CD4-positive, CD25-positive, alpha-beta regulatory T cell (primary cell): ENCODE results near the gene ZNF823. TPM values are rescaled to one million over a fixed set of nuclear protein-coding genes. Genes with fewer than 3 reads are reported as not detected.

Experiments used
- ATAC-seq, 2 donors: fragments of 150-1000 bp; cut with Tn5 transposase; one replicate each; pipeline ENCODE4 v1.10.0; 2021; ENCODE audit warnings: low read depth in 2 of 2, moderate number of reproducible peaks in 2 of 2, moderate library complexity in 1 of 2
- DNase-seq, 3 donors: peaks; one replicate each; pipeline versions ENCODE4 v3.0.0 to v3.0.0-alpha.2; 2012 to 2022; ENCODE audit warnings: mixed read lengths in 1 of 3
- H3K27ac ChIP-seq: one replicate; pipeline ENCODE4 v1.7.0; 2013; ENCODE audit warnings: mild to moderate bottlenecking, low read length; ENCODE audit not compliant: insufficient read depth, poor library complexity, severe bottlenecking
- H3K27me3 ChIP-seq: one replicate; pipeline ENCODE4 v1.7.0; 2013; ENCODE audit warnings: low read length; ENCODE audit not compliant: control insufficient read depth, insufficient read depth
- H3K36me3 ChIP-seq: one replicate; pipeline ENCODE4 v1.7.0; 2013; ENCODE audit warnings: mild to moderate bottlenecking, low read length, moderate library complexity; ENCODE audit not compliant: control insufficient read depth, insufficient read depth
- H3K4me1 ChIP-seq: 2 replicates; pipeline ENCODE4 v1.7.0; 2013; ENCODE audit warnings: mild to moderate bottlenecking, low read length; ENCODE audit not compliant: insufficient read depth, control insufficient read depth, poor library complexity, severe bottlenecking
- H3K4me3 ChIP-seq: one replicate; pipeline ENCODE4 v1.7.0; 2013; ENCODE audit warnings: low read depth, mild to moderate bottlenecking, low read length, moderate library complexity
- H3K9me3 ChIP-seq, 2 experiments: 1 replicate in 1 of 2; 2 replicates in 1 of 2; pipeline ENCODE4 v1.7.0; 2013; ENCODE audit warnings: low read length in 2 of 2, mild to moderate bottlenecking in 1 of 2, moderate library complexity in 1 of 2; ENCODE audit not compliant: control insufficient read depth in 2 of 2
- H3K27ac Mint-ChIP-seq, 3 donors: one replicate each; pipeline ENCODE4 v1.8.0; 2020 to 2022; ENCODE audit warnings: mild to moderate bottlenecking in 3 of 3, mixed read lengths in 3 of 3, moderate library complexity in 2 of 3
- H3K27me3 Mint-ChIP-seq: one replicate; pipeline ENCODE4 v1.8.0; 2022; ENCODE audit warnings: mild to moderate bottlenecking, mixed read lengths
- H3K36me3 Mint-ChIP-seq: one replicate; pipeline ENCODE4 v1.8.0; 2020; ENCODE audit warnings: mixed read lengths
- H3K4me1 Mint-ChIP-seq, 4 donors: one replicate each; pipeline ENCODE4 v1.8.0; 2020 to 2022; ENCODE audit warnings: mixed read lengths in 4 of 4, mild to moderate bottlenecking in 1 of 4
- H3K4me3 Mint-ChIP-seq, 4 donors: one replicate each; pipeline ENCODE4 v1.8.0; 2020 to 2022; ENCODE audit warnings: mild to moderate bottlenecking in 4 of 4, mixed read lengths in 4 of 4, moderate library complexity in 3 of 4
- H3K9me3 Mint-ChIP-seq, 7 donors: one replicate each; pipeline ENCODE4 v1.8.0; 2020 to 2022; ENCODE audit warnings: mixed read lengths in 7 of 7, mild to moderate bottlenecking in 3 of 7, moderate library complexity in 2 of 7
- polyA plus RNA-seq, 4 donors: library from polyadenylated mRNA; unstranded; fragments of 300-500 nt; fragmentation: Illumina TruSeq; gene quantifications; one replicate each; pipeline ENCODE4 v1.2.3, GENCODE V29; 2021
- total RNA-seq: library from RNA; stranded (reverse); gene quantifications from one replicate; pipeline ENCODE4 v1.2.3, GENCODE V29; 2022

ZNF823 gene
- total and polyA plus RNA-seq, 5 donors from 2014 or later, result 1.6 to 4.8 (median 3.2) TPM

GRCh38 chr19:11704626-11705025 lies 34.1 kb downstream of the ZNF823 start:
- peaks cover 0 to 5% (median 0%) of the 10 kb centered on the region in 7 donors for H3K9me3 Mint-ChIP-seq
- DNase-seq (no peak), ATAC-seq (no peak)
- peaks cover 0 to 4% (median 4%) of the 10 kb centered on the region in 4 donors for H3K4me1 Mint-ChIP-seq
- no peak overlapping the region for H3K4me3 Mint-ChIP-seq
- Histone ChIP-seq H3K4me3 (no peak overlapping the region), H3K27ac (no peak overlapping the region), H3K36me3 (no peaks in the 10 kb centered on the region), H3K9me3 (no peaks in the 10 kb centered on the region), H3K27me3 (no peaks in the 10 kb centered on the region), H3K4me1 (no peaks in the 10 kb centered on the region)
- H3K27me3 Mint-ChIP-seq, result peaks cover 4% of the 10 kb centered on the region
- no peaks in the 10 kb centered on the region for H3K36me3 Mint-ChIP-seq
- H3K27ac Mint-ChIP-seq, result no peak overlapping the region

DNA sequence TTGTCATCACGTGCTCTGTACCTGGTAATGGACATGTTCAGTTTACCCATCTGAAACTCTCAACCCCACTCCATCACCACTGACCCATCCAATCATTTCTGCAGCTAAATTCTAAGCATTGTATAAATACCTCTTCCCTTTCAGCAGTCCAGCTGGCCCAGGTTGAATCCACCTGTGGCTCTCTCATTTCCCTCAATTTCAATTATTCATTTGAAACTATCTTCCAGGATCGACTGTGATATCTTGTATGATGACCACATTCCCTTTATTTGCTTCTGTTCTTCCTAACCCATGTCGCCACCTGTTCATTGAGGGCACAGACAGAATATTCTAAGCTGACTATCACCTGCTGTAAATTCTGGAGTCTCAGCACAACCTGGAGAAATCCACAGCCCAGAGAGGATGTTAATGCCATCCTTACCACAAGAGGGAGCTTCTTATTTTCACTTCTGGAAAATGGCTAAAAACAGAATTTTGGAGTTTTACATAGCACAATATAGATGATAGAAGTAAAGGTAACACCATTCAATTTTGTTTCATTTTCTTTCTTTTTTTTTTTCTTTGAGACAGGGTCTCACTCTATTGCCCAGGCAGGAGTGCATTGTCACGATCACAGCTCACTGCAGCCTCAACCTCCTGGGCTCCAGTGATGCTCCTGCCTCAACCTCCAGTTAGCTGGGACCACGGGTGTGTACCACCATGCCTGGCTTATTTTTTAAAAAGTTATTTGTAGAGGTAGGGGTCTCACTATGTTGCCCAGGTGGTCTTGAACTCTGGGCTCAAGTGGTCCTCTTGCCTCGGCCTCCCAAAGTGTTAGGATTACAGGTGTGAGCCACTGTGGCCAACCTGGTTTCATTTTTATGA lies 38.6 kb downstream of the ZNF823 start:
- Histone ChIP-seq H3K27me3 (no peaks in the 10 kb centered on the region), H3K27ac (no peak overlapping the region), H3K36me3 (no peaks in the 10 kb centered on the region), H3K9me3 (no peaks in the 10 kb centered on the region), H3K4me3 (no peak overlapping the region), H3K4me1 (no peaks in the 10 kb centered on the region)
- no peak overlapping the region for H3K4me3 Mint-ChIP-seq
- peaks cover 0 to 2% (median 0%) of the 10 kb centered on the region in 7 donors for H3K9me3 Mint-ChIP-seq
- H3K4me1 Mint-ChIP-seq, result peaks cover 3 to 4% (median 4%) of the 10 kb centered on the region in 4 donors
- ATAC-seq, result no peak
- H3K36me3 Mint-ChIP-seq, result no peaks in the 10 kb centered on the region
- DNase-seq, result peak in 2 of 3 donors; percentile 21 to 32
- no peak overlapping the region for H3K27ac Mint-ChIP-seq
- H3K27me3 Mint-ChIP-seq, result peaks cover 17% of the 10 kb centered on the region

- DNase-seq (no peak), ATAC-seq (no peak)
- H3K36me3 ChIP-seq, result no peaks in the 10 kb centered on the region
- H3K27me3 ChIP-seq, result peaks cover 3% of the 10 kb centered on the region
- no peak overlapping the region for H3K4me3 ChIP-seq
- H3K9me3 Mint-ChIP-seq, result peaks cover 0 to 6% (median 0%) of the 10 kb centered on the region in 7 donors
- no peak overlapping the region for H3K27ac Mint-ChIP-seq
- H3K27ac ChIP-seq, result no peak overlapping the region
- peaks cover 34% of the 10 kb centered on the region for H3K27me3 Mint-ChIP-seq
- H3K4me3 Mint-ChIP-seq, result no peak overlapping the region
- no peaks in the 10 kb centered on the region for H3K36me3 Mint-ChIP-seq
- H3K4me1 Mint-ChIP-seq, result peaks cover 3 to 17% (median 15%) of the 10 kb centered on the region in 4 donors
- peaks cover 8% of the 10 kb centered on the region for H3K4me1 ChIP-seq
- no peaks in the 10 kb centered on the region for H3K9me3 ChIP-seq
These were observed 40.5 kb downstream of the ZNF823 start for GRCh38 chr19:11698231-11698630.

GRCh38 chr19:11697284-11697855 lies 41.4 kb downstream of the ZNF823 start:
- H3K27ac Mint-ChIP-seq, result no peak overlapping the region
- H3K27me3 Mint-ChIP-seq, result peaks cover 39% of the 10 kb centered on the region
- ATAC-seq (no peak), DNase-seq (no peak)
- H3K36me3 Mint-ChIP-seq, result no peaks in the 10 kb centered on the region
- peaks cover 8% of the 10 kb centered on the region for H3K4me1 ChIP-seq
- H3K36me3 ChIP-seq, result no peaks in the 10 kb centered on the region
- H3K4me1 Mint-ChIP-seq, result peaks cover 8 to 20% (median 15%) of the 10 kb centered on the region in 4 donors
- no peaks in the 10 kb centered on the region for H3K9me3 ChIP-seq
- H3K27ac ChIP-seq, result no peak overlapping the region
- peaks cover 0 to 6% (median 0%) of the 10 kb centered on the region in 7 donors for H3K9me3 Mint-ChIP-seq
- H3K4me3 Mint-ChIP-seq, result no peak overlapping the region
- H3K27me3 ChIP-seq, result peaks cover 3% of the 10 kb centered on the region
- H3K4me3 ChIP-seq, result no peak overlapping the region

DNA sequence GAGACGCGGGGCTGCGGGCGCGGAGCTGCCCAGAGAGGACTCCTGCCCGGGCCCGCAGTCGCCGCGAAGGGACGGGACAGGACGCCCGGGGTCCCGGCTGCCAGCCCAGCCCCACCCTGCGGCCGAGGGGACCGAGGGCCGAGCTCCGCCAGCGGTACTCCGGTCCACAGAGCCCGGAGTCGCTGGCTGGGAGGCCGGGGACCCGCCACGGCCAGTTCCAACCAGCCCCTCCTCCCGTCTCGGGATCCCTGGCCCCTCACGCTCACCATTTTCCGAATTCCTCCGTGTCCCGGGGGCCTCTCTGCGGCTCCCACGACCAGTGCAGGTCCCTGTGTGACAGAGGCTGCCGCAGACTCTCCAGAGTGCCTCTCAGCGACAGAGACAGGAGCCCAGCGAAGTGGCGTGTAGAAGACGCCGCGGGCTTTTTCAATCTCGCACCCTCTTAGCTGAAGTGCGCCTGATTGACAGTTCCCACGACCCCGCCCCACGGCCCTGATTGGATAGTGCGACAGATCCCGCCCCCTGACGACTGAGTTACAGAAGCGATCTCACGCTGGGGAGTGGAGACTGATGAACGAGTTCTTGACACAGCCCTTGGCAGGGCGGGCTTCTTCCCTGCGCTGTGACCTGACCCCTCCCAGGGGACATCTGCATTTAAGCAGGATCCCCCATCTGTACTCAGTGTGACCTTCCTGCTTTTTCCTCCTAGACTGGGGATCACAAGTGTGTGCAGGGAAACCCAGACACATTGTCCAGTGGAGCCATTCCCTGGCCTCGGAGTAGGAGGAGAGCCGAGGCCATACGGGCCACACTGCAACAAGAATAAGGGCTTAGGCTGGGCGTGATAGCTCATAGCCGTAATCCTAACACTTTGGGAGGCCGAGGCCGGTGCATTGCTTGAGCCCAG lies 44.0 kb downstream of the ZNF823 start:
- Mint-ChIP-seq H3K9me3 (peaks cover 0 to 6% (median 1%) of the 10 kb centered on the region in 7 donors), H3K27me3 (peaks cover 45% of the 10 kb centered on the region), H3K27ac (peak overlapping the region in 1 of 3 donors; percentile 71), H3K4me1 (peaks cover 4 to 20% (median 11%) of the 10 kb centered on the region in 4 donors), H3K4me3 (peak overlapping the region; percentile 79 to 91 (median 85)), H3K36me3 (no peaks in the 10 kb centered on the region)
- Histone ChIP-seq H3K9me3 (no peaks in the 10 kb centered on the region), H3K27me3 (peaks cover 3% of the 10 kb centered on the region), H3K4me1 (peaks cover 8% of the 10 kb centered on the region), H3K36me3 (no peaks in the 10 kb centered on the region), H3K27ac (no peak overlapping the region), H3K4me3 (no peak overlapping the region)
- ATAC-seq, result peak; percentile 84 to 85
- DNase-seq, result peak; percentile 38 to 77 (median 67)

DNA sequence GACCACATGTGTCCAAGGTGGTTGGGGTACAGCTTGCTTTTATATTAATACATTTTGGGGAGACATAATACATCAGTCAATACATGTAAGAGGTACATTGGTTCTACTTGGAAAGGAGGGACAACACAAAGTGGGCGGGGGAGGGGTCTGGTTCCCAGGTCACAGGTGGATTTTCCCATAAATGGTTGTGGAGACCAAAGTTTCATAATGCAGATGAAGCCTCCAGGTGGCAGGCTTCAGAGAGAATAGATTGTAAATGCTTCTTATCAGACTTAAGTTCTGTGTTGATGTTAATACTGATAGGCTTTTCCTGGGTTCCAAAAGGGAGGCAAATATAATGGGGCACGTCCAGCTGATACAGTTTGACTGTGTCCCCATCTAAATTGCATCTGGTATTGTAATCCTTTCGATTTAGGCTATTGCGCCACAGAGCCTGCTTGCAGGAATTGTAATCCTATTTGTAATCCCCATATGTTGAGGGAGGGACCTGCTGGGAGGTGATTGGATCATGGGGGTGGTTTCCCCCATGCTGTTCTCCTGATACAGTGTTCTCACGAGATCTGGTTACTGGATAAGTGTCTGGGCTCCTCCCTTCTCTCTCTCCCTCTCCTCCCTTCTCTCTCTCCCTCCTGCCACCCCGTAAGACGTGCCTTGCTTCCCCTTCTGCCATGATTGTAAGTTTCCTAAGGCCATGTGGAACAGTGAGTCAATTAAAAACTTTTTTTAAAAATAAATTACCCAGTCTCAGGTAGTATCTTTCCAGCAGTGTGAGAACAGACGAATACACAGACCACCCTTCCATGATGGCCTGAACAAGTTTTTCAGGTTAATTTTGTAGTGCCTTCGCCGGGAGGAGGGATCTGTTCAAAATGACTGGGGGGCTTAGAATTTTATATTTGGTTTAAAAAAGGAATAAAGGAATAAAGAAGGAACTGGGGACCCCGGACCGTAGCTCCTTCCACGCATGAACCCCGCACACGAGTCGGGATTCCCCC lies 44.9 kb downstream of the ZNF823 start:
- ATAC-seq (no peak), DNase-seq (no peak)
- no peak overlapping the region for H3K4me3 ChIP-seq
- peaks cover 8% of the 10 kb centered on the region for H3K4me1 ChIP-seq
- peaks cover 4 to 20% (median 11%) of the 10 kb centered on the region in 4 donors for H3K4me1 Mint-ChIP-seq
- H3K27ac Mint-ChIP-seq, result no peak overlapping the region
- H3K36me3 Mint-ChIP-seq, result no peaks in the 10 kb centered on the region
- no peaks in the 10 kb centered on the region for H3K36me3 ChIP-seq
- peaks cover 3% of the 10 kb centered on the region for H3K27me3 ChIP-seq
- peaks cover 0 to 9% (median 2%) of the 10 kb centered on the region in 7 donors for H3K9me3 Mint-ChIP-seq
- H3K27ac ChIP-seq, result no peak overlapping the region
- H3K27me3 Mint-ChIP-seq, result peaks cover 45% of the 10 kb centered on the region
- H3K4me3 Mint-ChIP-seq, result peak overlapping the region; percentile 7 to 63 (median 48)
- no peaks in the 10 kb centered on the region for H3K9me3 ChIP-seq
